Spinal cord (tissue), 10 donors: Measurements from ENCODE around the gene RYR1. TPM values are rescaled to one million over a fixed set of nuclear protein-coding genes. Genes with fewer than 3 reads are reported as not detected.

Experiments
- DNase-seq, 6 donors: peaks; one replicate each; pipeline versions ENCODE4 v3.0.0 to v3.0.0-alpha.2; 2013 to 2015; ENCODE audit warnings: low spot score in 6 of 6, low read depth in 4 of 6
- H3K27ac ChIP-seq: one replicate; pipeline ENCODE4 v1.5.1; 2013; ENCODE audit warnings: low read depth, low read length, control low read depth
- H3K27me3 ChIP-seq: one replicate; pipeline ENCODE4 v1.6.1; 2013; ENCODE audit warnings: low read length; ENCODE audit not compliant: control insufficient read depth, insufficient read depth
- H3K36me3 ChIP-seq: one replicate; pipeline ENCODE4 v1.6.1; 2013; ENCODE audit warnings: low read length; ENCODE audit not compliant: control insufficient read depth, insufficient read depth
- H3K4me1 ChIP-seq: one replicate; pipeline ENCODE4 v1.6.1; 2013; ENCODE audit warnings: low read length; ENCODE audit not compliant: control insufficient read depth, insufficient read depth
- H3K4me3 ChIP-seq: one replicate; pipeline ENCODE4 v1.5.1; 2013; ENCODE audit warnings: low read depth, low read length, control low read depth
- H3K9me3 ChIP-seq: one replicate; pipeline ENCODE4 v1.6.1; 2013; ENCODE audit warnings: low read length; ENCODE audit not compliant: control insufficient read depth, insufficient read depth
- WGBS: methylation state at CpG from one replicate; pipeline ENCODE4 v1.1.5; 2013; ENCODE audit warnings: missing lambda C conversion rate; ENCODE audit not compliant: insufficient coverage; 5-methylcytosine and 5-hydroxymethylcytosine counted together
- polyA plus RNA-seq, 2 donors: library from polyadenylated mRNA; unstranded; fragments of 120-200 nt; gene quantifications; one replicate each; pipeline ENCODE4 v1.2.1, GENCODE V29; 2013; ENCODE audit not compliant: insufficient read length in 2 of 2
- total RNA-seq, 2 donors: library from RNA; depleted of rRNA in 1 of 2; stranded (reverse); fragments of 120-200 nt in 1 of 2; fragments of >200 nt in 1 of 2; gene quantifications; one replicate each; pipeline versions ENCODE4 v1.2.3 to v1.2.4, GENCODE V29; 2013 to 2014
- donor health status: healthy.

The RYR1 gene
- total and polyA plus RNA-seq, 4 donors = 6.0 to 15.1 (median 10.5) TPM

GRCh38 chr19:38437295-38437694, 3.8 kb downstream of the RYR1 start:
- Histone ChIP-seq H3K27me3 (peaks cover 17% of the 10 kb centered on the region), H3K4me1 (peaks cover 20% of the 10 kb centered on the region), H3K9me3 (no peaks in the 10 kb centered on the region), H3K36me3 (no peaks in the 10 kb centered on the region), H3K4me3 (no peak overlapping the region), H3K27ac (no peak overlapping the region)
- DNase-seq = no peak
- 88% methylated on average over 2 of the region's 6 CpGs for WGBS

GRCh38 chr19:38437917-38438316, 4.4 kb downstream of the RYR1 start:
- Histone ChIP-seq H3K4me3 (no peak overlapping the region), H3K36me3 (no peaks in the 10 kb centered on the region), H3K9me3 (no peaks in the 10 kb centered on the region), H3K4me1 (peaks cover 20% of the 10 kb centered on the region), H3K27me3 (peaks cover 17% of the 10 kb centered on the region), H3K27ac (no peak overlapping the region)
- WGBS = 86% methylated on average over 1 of the region's 2 CpGs
- DNase-seq = no peak

GRCh38 chr19:38440592-38440991, 7.1 kb downstream of the RYR1 start:
- DNase-seq = no peak
- 67% methylated on average over 14 of the region's 14 CpGs for WGBS
- H3K4me3 ChIP-seq = no peak overlapping the region
- no peaks in the 10 kb centered on the region for H3K27me3 ChIP-seq
- H3K27ac ChIP-seq = no peak overlapping the region
- H3K36me3 ChIP-seq = no peaks in the 10 kb centered on the region
- no peaks in the 10 kb centered on the region for H3K9me3 ChIP-seq
- H3K4me1 ChIP-seq = no peaks in the 10 kb centered on the region

DNA sequence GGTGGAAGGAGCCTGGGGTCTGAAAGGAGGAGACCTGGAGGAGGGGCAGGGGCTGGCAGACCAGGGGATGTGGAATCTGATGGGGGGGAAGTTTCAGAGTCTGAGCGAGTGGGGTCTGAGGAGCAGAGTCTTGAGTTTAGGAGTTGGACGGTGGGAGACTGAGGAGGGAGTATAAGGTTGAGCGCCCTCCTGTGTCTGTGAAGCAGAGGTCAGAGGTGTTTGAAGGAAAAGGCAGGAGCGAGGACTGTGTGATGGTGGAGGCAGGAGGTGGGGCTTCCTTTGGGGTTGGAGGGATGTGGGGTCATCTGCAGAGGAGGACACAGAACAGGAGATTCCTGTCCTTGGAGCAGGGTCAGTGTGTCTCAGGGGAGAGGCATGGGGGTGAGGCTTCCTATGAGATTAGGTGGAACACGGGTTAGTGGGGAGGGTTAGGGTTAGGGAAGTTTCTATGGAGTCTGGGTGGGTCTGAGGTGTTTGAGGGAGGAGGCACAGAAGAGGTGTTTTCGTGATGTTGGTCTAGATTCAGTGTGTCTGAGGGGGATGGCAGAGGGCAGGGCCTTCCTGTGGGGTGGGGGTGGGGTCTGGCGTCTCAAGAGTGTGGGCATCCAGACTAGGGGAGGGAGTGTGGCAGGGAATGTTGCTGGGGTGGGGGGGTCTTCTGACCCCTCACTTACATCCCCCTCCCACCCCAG, 8.3 kb downstream of the RYR1 start:
- H3K27ac ChIP-seq = no peak overlapping the region
- no peaks in the 10 kb centered on the region for H3K36me3 ChIP-seq
- H3K27me3 ChIP-seq = no peaks in the 10 kb centered on the region
- no peak for DNase-seq
- H3K4me3 ChIP-seq = no peak overlapping the region
- H3K9me3 ChIP-seq = no peaks in the 10 kb centered on the region
- no peaks in the 10 kb centered on the region for H3K4me1 ChIP-seq
- 58% methylated on average over 6 of the region's 7 CpGs for WGBS

GRCh38 chr19:38442736-38443135, 9.2 kb downstream of the RYR1 start:
- 99% methylated on average over 7 of the region's 9 CpGs for WGBS
- Histone ChIP-seq H3K4me3 (no peak overlapping the region), H3K4me1 (no peaks in the 10 kb centered on the region), H3K36me3 (no peaks in the 10 kb centered on the region), H3K27me3 (no peaks in the 10 kb centered on the region), H3K9me3 (no peaks in the 10 kb centered on the region), H3K27ac (no peak overlapping the region)
- DNase-seq = no peak

DNA sequence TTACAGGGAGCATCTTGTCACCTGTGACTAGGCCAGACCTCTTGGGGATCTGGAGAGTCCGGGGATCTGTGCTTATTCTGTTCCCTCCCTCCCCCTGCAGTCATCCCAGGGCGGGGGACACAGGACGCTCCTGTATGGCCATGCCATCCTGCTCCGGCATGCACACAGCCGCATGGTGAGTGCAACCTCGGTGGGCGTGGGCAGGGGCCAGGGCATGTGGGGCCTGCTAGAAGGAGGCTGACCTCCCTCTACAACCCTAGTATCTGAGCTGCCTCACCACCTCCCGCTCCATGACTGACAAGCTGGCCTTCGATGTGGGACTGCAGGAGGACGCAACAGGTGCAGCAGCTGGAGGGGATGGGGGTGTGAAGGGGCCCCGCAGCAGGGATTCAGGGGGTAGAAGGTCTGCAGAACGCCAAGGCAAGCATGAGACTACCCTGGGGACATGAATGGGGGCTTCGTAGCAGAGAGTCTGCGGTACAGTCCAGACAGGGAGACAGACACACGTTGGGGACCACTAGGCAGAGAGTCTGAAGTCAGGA, 10.0 kb downstream of the RYR1 start:
- no peaks in the 10 kb centered on the region for H3K27me3 ChIP-seq
- no peaks in the 10 kb centered on the region for H3K9me3 ChIP-seq
- no peak overlapping the region for H3K27ac ChIP-seq
- DNase-seq = no peak
- no peaks in the 10 kb centered on the region for H3K36me3 ChIP-seq
- H3K4me3 ChIP-seq = no peak overlapping the region
- H3K4me1 ChIP-seq = no peaks in the 10 kb centered on the region
- WGBS = 88% methylated on average over 14 of the region's 15 CpGs

DNA sequence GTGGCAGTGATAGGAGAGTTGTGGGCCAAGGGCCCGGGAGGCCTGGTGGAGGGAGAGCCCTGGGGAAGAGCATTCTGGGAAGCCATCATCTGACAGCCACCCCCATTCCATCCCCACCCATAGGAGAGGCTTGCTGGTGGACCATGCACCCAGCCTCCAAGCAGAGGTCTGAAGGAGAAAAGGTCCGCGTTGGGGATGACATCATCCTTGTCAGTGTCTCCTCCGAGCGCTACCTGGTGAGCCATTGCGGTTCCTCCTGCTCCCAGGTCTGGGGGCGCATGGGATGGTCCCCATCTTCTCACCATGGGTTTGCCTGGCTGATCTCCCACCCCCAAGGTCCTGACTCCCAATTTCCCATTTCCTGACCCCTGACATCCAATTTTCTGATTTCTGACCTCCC, 10.5 kb downstream of the RYR1 start:
- Histone ChIP-seq H3K27ac (no peak overlapping the region), H3K36me3 (no peaks in the 10 kb centered on the region), H3K4me3 (no peak overlapping the region), H3K9me3 (no peaks in the 10 kb centered on the region), H3K4me1 (no peaks in the 10 kb centered on the region), H3K27me3 (no peaks in the 10 kb centered on the region)
- 92% methylated on average over 4 of the region's 7 CpGs for WGBS
- DNase-seq = no peak

- no peaks in the 10 kb centered on the region for H3K36me3 ChIP-seq
- 93% methylated on average over 6 of the region's 7 CpGs for WGBS
Measured at GRCh38 chr19:38445362-38445761, 11.9 kb downstream of the RYR1 start.

DNA sequence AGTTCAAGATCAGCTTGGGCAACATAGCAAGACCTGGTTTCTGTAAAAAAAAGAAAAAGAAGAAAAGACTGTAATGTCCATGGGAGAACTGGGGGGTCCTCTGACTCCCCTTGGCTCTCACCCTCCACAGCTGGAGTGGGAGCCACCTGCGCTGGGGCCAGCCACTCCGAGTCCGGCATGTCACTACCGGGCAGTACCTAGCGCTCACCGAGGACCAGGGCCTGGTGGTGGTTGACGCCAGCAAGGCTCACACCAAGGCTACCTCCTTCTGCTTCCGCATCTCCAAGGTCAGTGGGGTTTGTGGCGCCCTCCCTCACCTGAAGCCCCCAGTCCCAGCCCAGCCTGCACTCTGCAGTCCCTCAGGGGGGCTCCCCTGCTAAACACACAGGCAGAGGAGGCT, 14.7 kb downstream of the RYR1 start:
- 95% methylated on average over 9 of the region's 9 CpGs for WGBS
- Histone ChIP-seq H3K4me1 (no peaks in the 10 kb centered on the region), H3K4me3 (no peak overlapping the region), H3K27me3 (no peaks in the 10 kb centered on the region), H3K36me3 (peaks cover 2% of the 10 kb centered on the region), H3K27ac (no peak overlapping the region), H3K9me3 (no peaks in the 10 kb centered on the region)
- no peak for DNase-seq

More at GRCh38 chr19:38445362-38445761, 11.9 kb downstream of the RYR1 start:
- no peaks in the 10 kb centered on the region for H3K4me1 ChIP-seq
- no peak overlapping the region for H3K27ac ChIP-seq
- no peaks in the 10 kb centered on the region for H3K9me3 ChIP-seq
- H3K4me3 ChIP-seq = no peak overlapping the region
- no peak for DNase-seq
- no peaks in the 10 kb centered on the region for H3K27me3 ChIP-seq

DNA sequence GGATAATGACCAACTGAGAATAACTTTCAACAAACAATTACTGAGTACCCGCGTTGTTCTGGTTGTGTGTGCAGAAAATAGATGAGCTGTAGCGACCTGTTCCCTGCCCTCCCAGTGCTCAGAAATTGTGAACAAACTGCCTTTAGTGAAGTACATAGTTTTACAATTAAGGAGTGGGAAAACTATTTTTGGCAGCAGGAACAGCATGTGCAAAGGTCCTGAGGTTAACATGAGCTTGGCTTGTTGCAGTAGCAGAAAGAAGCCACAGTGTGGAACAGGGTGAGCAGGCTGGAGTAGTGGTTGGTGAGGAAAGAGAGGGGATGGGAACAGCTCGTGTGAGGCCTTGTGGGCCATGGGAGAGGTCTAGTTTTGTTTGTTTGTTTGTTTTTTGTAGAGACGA, 16.0 kb downstream of the RYR1 start:
- Histone ChIP-seq H3K36me3 (peaks cover 2% of the 10 kb centered on the region), H3K4me3 (no peak overlapping the region), H3K4me1 (no peaks in the 10 kb centered on the region), H3K27me3 (no peaks in the 10 kb centered on the region), H3K27ac (no peak overlapping the region), H3K9me3 (no peaks in the 10 kb centered on the region)
- WGBS = 90% methylated on average over 2 of the region's 5 CpGs
- DNase-seq = no peak
